Stimulated activated naive CD4-positive, alpha-beta T cell treated with Interleukin-2 at 50 U/mL for 16 hours (primary cell): ENCODE data around the gene FOXS1.
A peak's percentile ranks its signal among the peaks of the same experiment; 100 is the strongest.

ENCODE experiments used
- DNase-seq: peaks from one replicate; lab custom pipeline; 2025; lab: John Stamatoyannopoulos, UW

The FOXS1 gene

DNA sequence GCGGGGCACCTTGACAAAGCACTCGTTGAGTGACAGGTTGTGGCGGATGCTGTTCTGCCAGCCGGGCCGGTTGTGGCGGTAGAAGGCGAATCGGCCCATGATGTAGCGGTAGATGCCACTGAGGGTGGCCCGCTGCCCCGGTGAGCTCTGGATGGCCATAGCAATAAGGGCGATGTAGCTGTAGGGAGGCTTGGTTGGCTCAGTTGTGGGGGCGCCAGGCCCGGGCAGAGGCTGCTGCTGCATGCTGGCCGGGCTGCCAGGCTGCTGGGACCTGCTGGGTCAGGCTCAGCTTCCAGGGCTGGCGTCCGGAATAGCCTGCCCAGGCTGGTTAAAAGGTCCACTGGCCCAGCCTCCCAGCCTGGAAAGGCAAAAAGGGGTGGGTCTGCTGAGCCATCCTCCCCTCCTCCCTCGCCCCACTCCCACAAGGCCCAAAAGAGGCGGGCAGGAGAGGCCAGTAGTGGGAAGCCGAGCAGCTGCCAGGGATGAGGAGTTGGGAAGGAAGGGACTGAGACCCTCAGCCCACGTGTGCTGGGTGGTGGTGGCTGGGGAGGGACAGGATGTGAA, at the start of gene FOXS1:
TSS of gene FOXS1 (minus strand) at position 305 of the 564 bp plus-strand sequence. CDS start at position 243, 62 bp downstream.
- no peak for DNase-seq

DNA sequence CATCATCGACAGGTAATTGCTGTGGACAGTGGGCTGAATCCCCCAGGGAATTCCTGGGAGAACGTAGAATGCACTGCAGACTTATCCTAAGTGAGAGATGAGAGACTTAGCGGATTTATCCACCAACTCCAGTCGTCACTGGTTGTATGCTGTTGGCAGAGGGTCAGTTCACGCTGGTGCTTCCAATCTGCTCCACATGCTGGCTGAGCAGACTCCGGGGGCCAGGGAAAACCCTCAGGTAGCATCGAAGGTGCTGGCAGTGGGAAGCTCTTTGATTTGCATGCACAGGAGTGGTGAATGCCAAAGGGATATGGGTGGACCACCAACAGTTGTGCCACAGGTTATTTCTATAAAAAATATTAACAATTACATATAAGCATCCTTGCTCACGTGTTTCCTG, 45.2 kb upstream of the FOXS1 start:
- DNase-seq = no peak

GRCh38 chr20:31883829-31884228, 38.4 kb upstream of the FOXS1 start:
- DNase-seq = no peak

DNA sequence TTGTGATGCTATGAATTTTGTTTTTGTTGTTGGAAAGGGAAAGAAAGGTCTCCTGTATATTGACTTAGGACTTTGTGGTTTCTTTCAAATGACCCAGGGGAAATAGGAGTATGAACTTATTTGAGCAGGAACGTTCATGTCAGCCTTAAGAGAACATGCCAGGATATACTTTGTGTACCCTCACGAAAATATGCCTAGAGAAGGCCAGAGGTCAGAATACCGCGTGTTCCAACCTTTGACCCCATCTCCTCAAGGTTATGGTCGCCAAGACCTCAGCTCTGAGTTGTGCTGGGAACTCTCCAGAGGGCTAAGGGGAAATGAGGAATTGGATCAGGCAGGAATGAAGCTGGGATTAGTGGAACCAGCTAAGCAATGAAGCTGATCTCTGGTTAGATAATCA, 36.5 kb upstream of the FOXS1 start:
- no peak for DNase-seq

GRCh38 chr20:31879143-31879987, 34.0 kb upstream of the FOXS1 start:
- peak; percentile 81 for DNase-seq

DNA sequence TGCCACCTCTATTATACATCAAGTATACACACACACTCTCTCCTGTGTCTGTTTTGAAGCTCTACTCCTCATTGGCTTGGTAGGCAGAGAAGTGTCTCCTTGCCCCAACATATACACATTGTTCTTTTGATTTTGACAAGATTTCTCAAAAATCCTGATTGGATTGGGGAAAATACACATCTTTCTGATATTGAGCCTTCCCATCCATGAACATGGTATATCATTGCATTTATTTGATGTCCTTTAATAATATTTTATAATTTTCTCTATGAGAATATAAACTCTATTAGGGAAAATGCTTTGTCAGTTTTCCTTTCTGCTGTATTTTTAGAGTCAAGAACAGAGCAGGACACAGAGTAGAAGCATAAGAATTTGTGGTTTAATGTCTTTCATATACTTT, 32.3 kb upstream of the FOXS1 start:
- no peak for DNase-seq

- no peak for DNase-seq
These were observed 30.3 kb upstream of the FOXS1 start for GRCh38 chr20:31875671-31876070.

- no peak for DNase-seq
These were observed 27.0 kb upstream of the FOXS1 start for GRCh38 chr20:31872406-31872805.

GRCh38 chr20:31871618-31871954, 26.2 kb upstream of the FOXS1 start:
- no peak for DNase-seq

- DNase-seq = no peak
These were observed 25.6 kb upstream of the FOXS1 start for GRCh38 chr20:31870726-31871617.

GRCh38 chr20:31869942-31870725, 24.7 kb upstream of the FOXS1 start, which contains the start of the genes DUSP15 and TTLL9:
DUSP15 (minus strand) TSS chr20:31870527; CDS start chr20:31870337, 190 bp downstream.
TTLL9 (plus strand) TSS chr20:31870634; CDS start chr20:31871127, 493 bp downstream.
- no peak for DNase-seq

GRCh38 chr20:31869673-31869941, 24.2 kb upstream of the FOXS1 start:
- DNase-seq = no peak

DNA sequence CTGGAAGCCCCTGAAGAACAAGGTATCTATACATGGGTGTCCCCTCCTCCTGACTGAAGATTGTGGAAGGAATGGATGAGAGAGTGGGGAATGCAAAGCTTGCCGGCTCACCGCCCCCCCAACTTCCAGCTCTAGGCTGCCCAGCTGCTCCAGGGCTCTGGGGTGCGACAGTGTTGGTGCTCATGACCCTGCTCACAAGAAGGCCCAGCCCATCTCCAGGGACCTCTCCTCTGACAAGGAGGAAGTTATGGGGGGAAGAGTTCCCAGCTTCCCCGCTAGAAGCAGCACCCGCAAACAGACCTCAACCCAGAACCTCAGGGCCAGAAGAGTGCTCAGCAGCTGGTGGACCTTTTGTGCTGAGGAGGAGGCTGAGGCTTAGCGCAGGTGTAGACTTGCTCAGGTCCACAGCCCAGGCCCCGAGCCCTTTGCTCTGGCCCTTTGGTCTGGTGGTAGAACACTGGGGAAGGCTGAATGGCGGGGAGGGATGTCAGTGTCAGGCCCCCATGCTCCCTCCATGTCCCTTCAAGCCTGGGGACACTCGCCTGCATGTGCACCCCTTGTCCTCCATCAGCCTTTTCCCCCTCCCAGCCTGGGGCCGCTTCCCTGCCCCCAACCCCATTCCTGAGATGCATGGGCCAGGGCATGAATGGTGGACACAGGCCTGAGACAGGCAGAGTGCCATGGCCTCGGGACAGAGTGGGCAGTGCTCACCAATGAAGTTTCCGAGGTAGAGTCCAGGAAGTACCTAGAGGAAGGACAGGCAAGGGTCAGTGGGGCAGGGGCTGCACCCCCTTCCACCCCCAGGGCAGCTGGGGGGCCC, 23.7 kb upstream of the FOXS1 start:
- no peak for DNase-seq

- DNase-seq = no peak
These were observed 20.8 kb upstream of the FOXS1 start for GRCh38 chr20:31866221-31866620.

DNA sequence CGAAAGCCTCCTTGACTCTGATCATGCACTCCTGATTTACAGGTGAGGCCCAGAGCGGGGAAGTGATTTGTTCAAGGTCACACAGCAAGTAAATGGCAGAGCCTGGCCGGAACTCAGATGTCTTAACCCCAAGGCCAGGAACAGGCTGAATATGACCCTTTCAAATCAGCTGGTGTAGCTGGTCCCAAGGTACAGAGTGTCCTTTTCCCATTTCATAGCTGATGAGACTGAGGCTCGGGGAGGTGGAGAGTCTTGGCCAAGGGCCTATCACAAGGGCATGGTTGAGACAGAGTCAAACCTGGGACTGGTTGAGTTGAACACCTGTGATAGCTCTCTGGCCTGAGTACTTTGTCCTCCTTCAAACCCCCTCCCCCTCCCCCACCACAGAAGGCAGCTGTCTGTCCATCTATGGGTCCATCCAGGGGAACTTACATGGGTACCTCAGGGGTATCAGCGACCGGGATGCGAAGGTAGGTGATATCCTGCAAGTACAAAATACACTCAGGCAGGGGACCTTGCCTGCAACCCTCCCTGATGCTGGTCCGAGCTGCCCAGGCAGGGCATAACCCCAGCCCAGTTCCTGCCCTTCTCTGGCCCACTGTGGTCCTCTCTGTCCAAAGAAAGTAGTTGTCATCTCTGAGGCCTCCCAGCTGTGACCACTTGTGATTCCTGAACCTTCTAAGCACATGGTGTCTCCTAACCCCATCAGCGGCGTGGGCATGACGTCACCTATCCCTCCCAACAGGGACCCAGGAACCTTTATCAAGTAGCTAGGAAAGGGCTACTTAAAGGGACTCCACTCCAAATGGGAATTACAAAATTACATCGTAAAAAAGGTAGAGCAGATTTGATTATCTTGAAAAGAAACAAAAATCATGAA, 19.4 kb upstream of the FOXS1 start:
- no peak for DNase-seq

DNA sequence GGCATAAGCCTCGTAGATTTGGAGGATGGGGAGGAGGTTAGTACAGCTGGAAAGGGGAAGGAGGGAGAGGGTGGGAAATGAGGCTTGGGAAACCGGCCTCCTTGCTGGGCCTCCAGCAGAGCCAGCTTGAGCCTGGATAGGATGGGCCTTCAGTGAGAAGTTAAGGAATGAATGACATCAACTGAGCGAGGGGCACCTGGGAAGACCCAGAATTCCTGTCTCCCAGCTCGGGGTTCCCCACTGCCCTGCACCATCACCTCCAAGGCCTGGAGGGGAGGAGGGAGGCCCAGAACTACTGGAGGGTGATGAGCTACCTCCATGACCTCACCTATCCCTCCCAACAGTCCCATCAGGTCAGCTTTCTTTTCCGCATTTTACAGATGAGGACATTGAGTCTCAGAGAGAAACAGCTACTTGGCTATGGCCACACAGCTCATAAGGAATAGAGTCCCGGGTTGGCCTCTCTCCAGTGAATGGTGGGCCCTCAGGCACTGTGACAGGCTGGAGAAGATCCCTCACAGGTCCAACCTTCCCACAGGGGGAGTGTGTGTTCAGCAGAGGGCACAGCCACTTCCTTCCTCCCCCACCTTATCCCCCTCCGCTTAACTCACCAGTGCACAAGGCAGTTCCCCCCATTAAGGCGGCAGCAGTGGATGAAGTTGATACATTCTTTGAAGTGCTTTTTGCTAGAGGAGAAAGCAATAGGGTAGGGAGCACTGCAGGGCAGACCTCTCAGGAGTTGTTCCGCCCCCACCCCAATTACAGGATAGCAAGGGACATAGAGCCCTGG, 18.1 kb upstream of the FOXS1 start:
- DNase-seq = no peak

- DNase-seq = no peak
These were observed 17.1 kb upstream of the FOXS1 start for GRCh38 chr20:31862506-31862905.

DNA sequence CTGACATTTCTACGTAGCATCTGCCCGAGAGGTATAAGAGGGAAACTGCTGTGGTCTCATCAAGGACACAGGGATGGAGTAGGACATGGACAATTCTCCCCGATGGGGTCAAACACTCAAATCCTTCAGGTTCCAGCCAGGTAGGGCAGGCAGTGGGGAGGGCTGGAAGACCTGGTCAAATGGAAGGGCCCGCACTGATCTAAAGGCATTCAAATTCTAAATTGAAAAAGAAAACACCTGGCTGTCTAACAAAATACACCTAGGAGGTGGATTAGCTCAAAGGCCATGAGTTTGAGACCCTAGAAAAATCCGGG, 16.7 kb upstream of the FOXS1 start:
- no peak for DNase-seq

DNA sequence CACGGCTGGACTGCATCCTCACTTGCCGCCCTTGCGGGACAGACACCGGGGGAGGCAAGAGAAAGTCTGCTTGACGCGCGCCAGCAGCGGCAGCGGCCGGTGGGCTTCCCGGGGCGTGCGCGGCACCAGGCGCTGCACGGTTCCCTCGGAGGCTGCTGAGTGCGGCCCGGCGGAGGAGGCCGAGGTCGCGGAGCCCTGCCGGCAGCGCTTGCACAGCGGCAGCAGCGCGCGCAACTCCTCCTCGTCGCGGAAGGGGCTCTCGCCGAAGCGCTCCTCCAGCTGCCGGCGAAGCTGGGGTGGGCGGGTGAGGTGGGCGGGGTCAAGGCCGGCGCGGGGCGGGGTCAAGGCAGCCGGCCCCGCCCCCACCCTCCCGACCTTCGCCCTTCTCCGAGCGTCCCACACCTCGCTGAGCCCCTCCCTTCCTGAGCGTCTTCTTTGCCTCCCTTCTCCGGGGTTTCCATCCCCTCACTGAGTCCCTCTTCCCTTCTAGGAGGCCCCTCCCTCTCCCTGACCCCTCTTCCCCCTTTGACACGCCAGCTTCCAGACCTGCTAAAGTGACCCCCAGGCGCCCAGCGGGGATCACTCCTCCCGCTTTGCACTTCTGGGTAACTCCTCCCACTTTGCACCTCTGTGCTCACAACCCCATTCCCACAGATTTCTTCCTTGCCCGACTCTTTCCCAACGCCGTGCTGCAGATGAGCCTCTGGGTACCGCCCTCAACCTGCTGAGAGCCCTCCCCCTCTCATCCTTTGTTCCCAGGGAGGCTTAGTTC, 16.2 kb upstream of the FOXS1 start:
- DNase-seq = peak; percentile 69
